SJCRH30 (cell line): ENCODE measurements around the gene GOLGB1. TPM values are rescaled to one million over a fixed set of nuclear protein-coding genes. Genes with fewer than 3 reads are reported as not detected.

Experiments used
- DNase-seq, 2 experiments: peaks; one replicate each; pipeline ENCODE4 v3.0.0-alpha.2; 2015 to 2020
- H3K27ac ChIP-seq: fragments of 250-450 bp; sonication (Bioruptor Pico); 2 replicates; pipeline ENCODE4 v1.5.1; 2020; ENCODE audit warnings: mild to moderate bottlenecking, moderate library complexity
- H3K27me3 ChIP-seq: fragments of 250-450 bp; sonication (Bioruptor Pico); 2 replicates; pipeline ENCODE4 v1.5.1; 2020; ENCODE audit warnings: mild to moderate bottlenecking, moderate library complexity
- H3K36me3 ChIP-seq: fragments of 250-450 bp; sonication (Bioruptor Pico); 2 replicates; pipeline ENCODE4 v1.5.1; 2020; ENCODE audit warnings: mild to moderate bottlenecking, moderate library complexity
- H3K4me1 ChIP-seq: fragments of 250-450 bp; sonication (Bioruptor Pico); 2 replicates; pipeline ENCODE4 v1.5.1; 2020; ENCODE audit warnings: mild to moderate bottlenecking, moderate library complexity
- H3K4me3 ChIP-seq: fragments of 250-450 bp; sonication (Bioruptor Pico); 2 replicates; pipeline ENCODE4 v1.5.1; 2020; ENCODE audit warnings: mild to moderate bottlenecking, moderate library complexity
- H3K9me3 ChIP-seq: fragments of 250-450 bp; sonication (Bioruptor Pico); replicated peaks from 2 replicates; pipeline ENCODE4 v1.5.1; 2020; ENCODE audit warnings: mild to moderate bottlenecking, moderate library complexity
- total RNA-seq: library from RNA; depleted of rRNA; stranded (reverse); fragments of >200 nt; shearing (Covaris generic); gene quantifications from 2 replicates; pipeline ENCODE4 v1.2.3, GENCODE V29; 2014

GOLGB1 gene
- total RNA-seq, 1 experiment from 2014 or later = 33.9 TPM

DNA sequence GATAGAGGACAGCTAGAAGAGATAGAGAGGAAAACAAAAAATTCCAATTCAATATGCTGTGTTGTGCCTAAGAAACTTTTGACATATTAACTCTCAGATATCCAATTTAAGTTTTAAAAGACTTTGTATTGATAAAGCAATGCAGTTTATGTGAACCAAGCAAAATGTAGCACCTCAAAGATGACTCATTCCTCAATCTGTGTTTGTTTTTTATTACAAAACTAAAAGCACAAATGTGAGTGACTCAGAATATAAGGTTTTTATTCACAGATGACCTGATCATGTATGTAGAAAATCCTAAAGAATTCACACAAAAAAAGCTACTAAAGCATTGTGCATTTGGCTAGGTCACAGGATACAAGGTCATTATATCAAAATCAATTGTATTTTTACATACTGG, 99.9 kb downstream of the GOLGB1 start:
- no peak for DNase-seq
- Histone ChIP-seq H3K27me3 (no peaks in the 10 kb centered on the region), H3K4me3 (no peak overlapping the region), H3K4me1 (no peaks in the 10 kb centered on the region; the same call in 1 of the 2 replicates), H3K9me3 (0 out of 2 replicates have a peak, but pooled peaks cover 3% of the 10 kb centered on the region), H3K36me3 (no peaks in the 10 kb centered on the region), H3K27ac (no peak overlapping the region)

- DNase-seq = no peak
- no peak overlapping the region for H3K4me3 ChIP-seq
- no peak overlapping the region for H3K27ac ChIP-seq
- H3K9me3 ChIP-seq = 0 out of 2 replicates have a peak, but pooled peaks cover 3% of the 10 kb centered on the region
- no peaks in the 10 kb centered on the region for H3K27me3 ChIP-seq
- no peaks in the 10 kb centered on the region; the same call in 1 of the 2 replicates for H3K4me1 ChIP-seq
- no peaks in the 10 kb centered on the region for H3K36me3 ChIP-seq
These were observed 101.2 kb downstream of the GOLGB1 start for GRCh38 chr3:121648219-121648958.

DNA sequence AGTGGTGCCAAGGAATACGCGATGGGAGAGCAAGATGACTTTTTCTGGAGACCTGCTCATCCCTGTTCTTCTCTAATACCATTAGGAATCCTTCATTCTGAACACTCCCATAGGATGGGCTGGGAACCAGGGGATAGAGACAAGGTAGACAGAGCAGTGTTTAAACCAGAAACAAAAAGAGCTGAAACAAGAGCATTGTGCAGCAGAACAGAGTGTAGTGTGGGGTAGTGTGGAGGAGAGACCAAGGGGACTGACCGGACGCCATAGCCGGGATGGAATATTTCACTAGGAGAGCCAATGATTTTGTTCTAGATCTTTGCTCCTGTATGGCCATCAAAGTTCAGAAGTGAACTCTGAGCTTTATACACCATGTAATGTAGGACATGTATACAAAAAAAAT, 104.5 kb downstream of the GOLGB1 start:
- H3K4me3 ChIP-seq = no peak overlapping the region
- no peak for DNase-seq
- H3K36me3 ChIP-seq = no peaks in the 10 kb centered on the region
- H3K27me3 ChIP-seq = no peaks in the 10 kb centered on the region
- H3K27ac ChIP-seq = no peak overlapping the region
- H3K9me3 ChIP-seq = 0 out of 2 replicates have a peak, but pooled peaks cover 3% of the 10 kb centered on the region
- H3K4me1 ChIP-seq = no peaks in the 10 kb centered on the region

DNA sequence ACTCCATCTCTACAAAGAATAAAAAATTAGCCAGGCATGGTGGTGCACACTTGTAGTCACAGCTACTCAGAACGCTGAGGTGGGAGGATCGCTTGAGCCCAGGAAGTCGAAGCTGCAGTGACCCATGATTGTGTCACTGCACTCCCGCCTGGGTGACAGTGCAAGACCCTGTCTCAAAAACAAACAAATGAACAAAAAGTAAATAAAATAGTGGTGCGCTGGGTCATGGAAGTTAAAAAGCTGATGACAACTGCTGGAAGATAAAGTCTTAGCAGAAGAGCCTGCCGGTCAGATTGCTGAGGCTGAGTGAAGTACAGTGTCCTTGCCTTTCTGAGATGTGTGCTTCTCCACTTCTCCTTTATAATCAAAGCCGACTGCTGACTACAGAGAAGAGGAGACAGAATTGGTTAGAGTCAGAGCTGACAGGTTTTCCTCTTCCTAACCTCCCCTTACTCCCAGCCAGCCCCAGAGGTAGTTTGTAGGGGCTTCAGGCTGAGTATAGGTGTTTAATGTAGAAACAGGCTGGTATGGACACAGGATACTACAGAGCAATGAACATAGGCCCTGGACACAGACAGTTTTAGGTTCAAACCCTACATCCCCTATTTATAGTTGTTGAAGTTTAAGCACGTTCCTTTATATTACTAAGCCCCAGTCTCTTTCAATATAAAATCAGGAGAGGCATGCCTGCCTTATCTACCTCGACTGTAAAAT, 106.8 kb downstream of the GOLGB1 start:
- Histone ChIP-seq H3K9me3 (no peaks in the 10 kb centered on the region), H3K27ac (no peak overlapping the region), H3K4me3 (no peak overlapping the region), H3K4me1 (no peaks in the 10 kb centered on the region), H3K27me3 (no peaks in the 10 kb centered on the region), H3K36me3 (no peaks in the 10 kb centered on the region)
- no peak for DNase-seq

- Histone ChIP-seq H3K27me3 (no peaks in the 10 kb centered on the region), H3K27ac (no peak overlapping the region), H3K4me1 (no peaks in the 10 kb centered on the region), H3K36me3 (no peaks in the 10 kb centered on the region), H3K4me3 (no peak overlapping the region), H3K9me3 (no peaks in the 10 kb centered on the region)
- DNase-seq = no peak
These were observed 108.4 kb downstream of the GOLGB1 start for GRCh38 chr3:121641127-121641526.

DNA sequence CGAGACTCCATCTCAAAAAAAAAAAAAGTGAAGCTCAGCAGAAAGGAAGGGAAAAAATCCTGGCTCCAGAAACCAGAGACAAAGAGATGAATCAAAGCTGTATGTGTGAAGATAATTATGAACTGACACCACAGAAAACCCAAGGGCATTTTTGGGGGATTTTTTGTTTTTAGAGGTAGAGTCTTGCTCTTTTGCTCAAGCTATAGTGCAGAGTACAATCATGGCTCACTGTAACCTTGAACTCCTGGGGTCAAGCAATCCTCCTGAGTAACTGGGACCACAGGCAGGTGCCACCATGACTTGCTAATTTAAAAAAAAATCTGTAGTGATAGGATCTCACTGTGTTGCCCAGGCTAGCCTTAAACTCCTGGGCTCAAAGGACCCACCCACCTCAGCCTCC, 111.6 kb downstream of the GOLGB1 start:
- Histone ChIP-seq H3K4me3 (no peak overlapping the region), H3K4me1 (no peaks in the 10 kb centered on the region), H3K9me3 (no peaks in the 10 kb centered on the region), H3K36me3 (no peaks in the 10 kb centered on the region), H3K27me3 (no peaks in the 10 kb centered on the region), H3K27ac (no peak overlapping the region)
- no peak for DNase-seq

GRCh38 chr3:121630355-121630754, 119.2 kb downstream of the GOLGB1 start:
- H3K4me3 ChIP-seq = no peak overlapping the region
- no peaks in the 10 kb centered on the region for H3K36me3 ChIP-seq
- no peaks in the 10 kb centered on the region for H3K9me3 ChIP-seq
- H3K4me1 ChIP-seq = no peaks in the 10 kb centered on the region
- 0 out of 2 replicates have a peak, but pooled peaks cover 3% of the 10 kb centered on the region for H3K27me3 ChIP-seq
- H3K27ac ChIP-seq = no peak overlapping the region
- DNase-seq = no peak

- no peak overlapping the region for H3K27ac ChIP-seq
- H3K9me3 ChIP-seq = no peaks in the 10 kb centered on the region
- H3K4me1 ChIP-seq = no peaks in the 10 kb centered on the region
- no peak overlapping the region for H3K4me3 ChIP-seq
- no peak for DNase-seq
- H3K36me3 ChIP-seq = no peaks in the 10 kb centered on the region
- 0 out of 2 replicates have a peak, but pooled peaks cover 3% of the 10 kb centered on the region for H3K27me3 ChIP-seq
These were observed 119.9 kb downstream of the GOLGB1 start for GRCh38 chr3:121629601-121630000.

GRCh38 chr3:121627622-121628021, 121.9 kb downstream of the GOLGB1 start:
- 0 out of 2 replicates have a peak, but pooled peaks cover 3% of the 10 kb centered on the region for H3K27me3 ChIP-seq
- H3K4me1 ChIP-seq = no peaks in the 10 kb centered on the region
- H3K9me3 ChIP-seq = no peaks in the 10 kb centered on the region
- DNase-seq = no peak
- no peaks in the 10 kb centered on the region for H3K36me3 ChIP-seq
- no peak overlapping the region for H3K4me3 ChIP-seq
- no peak overlapping the region for H3K27ac ChIP-seq

DNA sequence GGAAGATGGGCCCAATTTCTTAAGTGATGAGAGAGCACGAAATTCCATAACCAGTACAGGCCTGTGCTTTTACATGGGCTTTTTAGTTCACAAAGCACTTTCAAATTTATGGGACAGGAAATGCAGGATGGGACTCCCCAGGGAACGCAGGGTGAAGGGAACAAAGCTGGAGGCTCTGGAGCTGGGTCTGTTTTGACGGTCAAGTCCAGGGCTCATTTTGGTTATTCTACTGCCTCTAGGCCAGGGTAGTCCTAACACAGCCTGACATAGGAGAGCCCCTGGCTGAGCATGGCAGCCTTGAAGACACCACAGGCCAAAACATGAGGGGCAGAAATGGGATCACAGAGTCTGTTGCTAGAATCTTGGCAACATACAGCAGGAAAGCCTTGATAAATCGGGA, 122.3 kb downstream of the GOLGB1 start:
- no peak for DNase-seq
- H3K4me3 ChIP-seq = no peak overlapping the region
- no peak overlapping the region for H3K27ac ChIP-seq
- no peaks in the 10 kb centered on the region for H3K9me3 ChIP-seq
- H3K36me3 ChIP-seq = no peaks in the 10 kb centered on the region
- H3K4me1 ChIP-seq = no peaks in the 10 kb centered on the region
- H3K27me3 ChIP-seq = 0 out of 2 replicates have a peak, but pooled peaks cover 3% of the 10 kb centered on the region

DNA sequence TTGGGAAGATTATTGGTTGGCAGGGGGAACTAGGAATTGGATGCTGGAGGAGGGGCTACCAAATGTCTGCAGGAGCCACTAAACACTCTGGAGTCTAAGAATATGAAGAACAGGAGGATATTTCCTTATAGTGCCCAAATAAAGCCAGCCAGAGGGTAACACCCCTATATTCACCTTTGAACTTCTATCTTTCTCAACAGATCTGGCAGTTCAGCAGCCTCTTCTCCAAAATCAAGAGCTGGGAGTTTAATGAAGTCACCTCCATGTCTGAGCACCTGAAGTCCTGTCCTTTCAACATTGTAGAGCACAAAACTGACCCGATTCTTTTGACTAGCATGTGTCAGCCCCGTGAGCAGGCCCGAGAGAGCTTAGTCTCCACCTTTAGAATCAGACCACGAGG, 123.0 kb downstream of the GOLGB1 start:
- Histone ChIP-seq H3K27ac (no peak overlapping the region), H3K27me3 (0 out of 2 replicates have a peak, but pooled peaks cover 3% of the 10 kb centered on the region), H3K4me3 (no peak overlapping the region), H3K9me3 (no peaks in the 10 kb centered on the region), H3K36me3 (no peaks in the 10 kb centered on the region), H3K4me1 (no peaks in the 10 kb centered on the region)
- DNase-seq = no peak

GRCh38 chr3:121624147-121624899, 125.2 kb downstream of the GOLGB1 start:
- Histone ChIP-seq H3K9me3 (no peaks in the 10 kb centered on the region), H3K27ac (no peak overlapping the region), H3K27me3 (0 out of 2 replicates have a peak, but pooled peaks cover 5% of the 10 kb centered on the region), H3K4me3 (no peak overlapping the region), H3K36me3 (no peaks in the 10 kb centered on the region), H3K4me1 (no peaks in the 10 kb centered on the region)
- DNase-seq = no peak

DNA sequence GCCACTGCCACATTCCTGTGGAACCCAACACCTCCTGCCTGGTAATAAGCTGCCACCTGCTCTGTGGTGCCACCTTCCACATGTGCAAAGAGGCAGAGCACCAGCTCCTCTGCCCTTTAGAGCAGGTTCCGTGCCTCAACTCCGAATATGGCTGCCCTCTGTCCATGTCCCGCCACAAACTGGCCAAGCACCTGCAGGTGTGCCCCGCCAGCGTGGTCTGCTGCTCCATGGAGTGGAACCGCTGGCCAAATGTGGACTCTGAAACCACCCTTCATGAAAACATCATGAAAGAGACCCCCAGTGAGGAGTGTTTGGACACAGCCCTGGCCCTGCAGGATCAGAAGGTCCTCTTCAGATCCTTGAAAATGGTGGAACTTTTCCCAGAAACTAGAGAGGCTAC, 128.1 kb downstream of the GOLGB1 start:
- Histone ChIP-seq H3K4me1 (no peaks in the 10 kb centered on the region), H3K27me3 (0 out of 2 replicates have a peak, but pooled peaks cover 3% of the 10 kb centered on the region), H3K9me3 (no peaks in the 10 kb centered on the region), H3K27ac (no peak overlapping the region), H3K36me3 (no peaks in the 10 kb centered on the region), H3K4me3 (no peak overlapping the region)
- DNase-seq = no peak

DNA sequence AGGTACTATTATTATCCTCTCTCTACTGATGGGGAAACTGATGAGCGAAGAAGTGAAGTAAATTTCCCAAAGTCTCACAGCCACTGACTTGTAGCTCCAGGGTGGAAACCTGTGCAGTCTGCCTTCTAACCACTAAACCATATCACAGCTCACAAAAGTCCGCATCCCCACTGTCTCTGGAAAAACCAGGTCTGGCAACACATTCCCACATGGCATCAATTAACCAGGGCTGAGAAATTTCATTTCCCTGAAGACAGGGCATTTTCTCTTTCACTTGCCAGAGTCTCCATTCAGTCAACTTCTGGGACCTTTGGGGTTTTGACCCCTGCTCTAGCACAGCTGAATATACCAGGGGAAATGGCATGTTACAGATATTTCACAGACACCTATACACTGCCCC, 129.8 kb downstream of the GOLGB1 start:
- Histone ChIP-seq H3K9me3 (no peaks in the 10 kb centered on the region), H3K36me3 (no peaks in the 10 kb centered on the region), H3K27me3 (0 out of 2 replicates have a peak, but pooled peaks cover 3% of the 10 kb centered on the region), H3K4me1 (no peaks in the 10 kb centered on the region), H3K4me3 (no peak overlapping the region), H3K27ac (no peak overlapping the region)
- DNase-seq = no peak
